Stimulated activated CD8-positive, alpha-beta memory T cell treated with anti-CD3 and anti-CD28 coated beads, Interleukin-15, amount 100 ng/mL, for 1 hour (primary cell): Measurements from ENCODE around the gene GPR173.

Source experiments
- DNase-seq: peaks from one replicate; pipeline ENCODE4 v3.0.0-alpha.2; 2020; ENCODE audit warnings: low read depth

The GPR173 gene, protein sequence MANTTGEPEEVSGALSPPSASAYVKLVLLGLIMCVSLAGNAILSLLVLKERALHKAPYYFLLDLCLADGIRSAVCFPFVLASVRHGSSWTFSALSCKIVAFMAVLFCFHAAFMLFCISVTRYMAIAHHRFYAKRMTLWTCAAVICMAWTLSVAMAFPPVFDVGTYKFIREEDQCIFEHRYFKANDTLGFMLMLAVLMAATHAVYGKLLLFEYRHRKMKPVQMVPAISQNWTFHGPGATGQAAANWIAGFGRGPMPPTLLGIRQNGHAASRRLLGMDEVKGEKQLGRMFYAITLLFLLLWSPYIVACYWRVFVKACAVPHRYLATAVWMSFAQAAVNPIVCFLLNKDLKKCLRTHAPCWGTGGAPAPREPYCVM

DNA sequence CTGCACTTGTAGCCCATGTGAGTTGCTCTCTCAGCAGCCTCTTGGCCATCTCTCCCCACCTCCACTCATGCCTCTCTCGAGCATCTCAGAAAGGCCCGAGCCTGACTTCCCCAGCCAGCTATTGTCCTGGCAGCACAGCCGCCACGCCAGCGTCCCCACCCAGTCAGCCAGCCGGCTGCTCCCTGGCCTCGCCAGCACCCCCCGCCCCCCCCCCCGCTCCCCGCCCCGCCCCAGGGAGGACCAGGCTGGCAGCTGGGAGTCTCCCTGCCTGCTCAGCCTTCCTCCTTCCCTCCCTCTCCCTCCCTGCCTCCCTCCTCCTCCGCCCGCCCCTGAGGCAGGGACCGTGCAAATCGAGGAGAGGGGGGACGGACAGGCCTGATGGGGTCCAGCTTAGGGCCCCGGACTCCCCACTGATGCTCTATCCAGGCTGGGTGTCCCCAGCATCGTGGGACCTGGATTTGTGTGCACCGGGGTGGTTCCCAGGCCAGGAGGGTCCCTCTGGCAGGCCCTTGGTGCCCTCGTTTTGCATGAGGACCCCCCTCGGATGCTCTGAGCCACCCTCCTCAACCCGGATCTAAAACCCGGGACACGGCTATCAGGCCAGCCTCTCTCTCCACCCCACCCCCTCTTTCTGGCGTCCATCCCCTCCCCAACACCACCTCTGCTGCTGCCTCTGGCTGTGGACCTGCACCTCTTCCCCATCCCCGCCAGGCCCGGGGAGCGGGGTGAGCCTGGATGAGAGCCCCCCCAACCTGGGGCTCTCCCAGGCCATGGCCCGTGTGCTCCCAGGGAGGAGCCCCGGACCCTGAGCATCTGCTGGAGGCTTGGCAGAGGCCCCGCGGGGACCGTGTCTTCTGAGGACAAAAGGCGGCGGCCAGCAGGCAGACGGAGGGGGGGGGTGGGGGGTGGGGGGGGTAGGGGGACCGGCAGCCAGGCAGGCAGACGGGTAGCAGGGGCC is at the start of gene GPR173:
TSS of gene GPR173 (plus strand) at position 621 of the 958 bp plus-strand sequence. CDS start 27,833 bp downstream, outside the sequence.
- DNase-seq: no peak

DNA sequence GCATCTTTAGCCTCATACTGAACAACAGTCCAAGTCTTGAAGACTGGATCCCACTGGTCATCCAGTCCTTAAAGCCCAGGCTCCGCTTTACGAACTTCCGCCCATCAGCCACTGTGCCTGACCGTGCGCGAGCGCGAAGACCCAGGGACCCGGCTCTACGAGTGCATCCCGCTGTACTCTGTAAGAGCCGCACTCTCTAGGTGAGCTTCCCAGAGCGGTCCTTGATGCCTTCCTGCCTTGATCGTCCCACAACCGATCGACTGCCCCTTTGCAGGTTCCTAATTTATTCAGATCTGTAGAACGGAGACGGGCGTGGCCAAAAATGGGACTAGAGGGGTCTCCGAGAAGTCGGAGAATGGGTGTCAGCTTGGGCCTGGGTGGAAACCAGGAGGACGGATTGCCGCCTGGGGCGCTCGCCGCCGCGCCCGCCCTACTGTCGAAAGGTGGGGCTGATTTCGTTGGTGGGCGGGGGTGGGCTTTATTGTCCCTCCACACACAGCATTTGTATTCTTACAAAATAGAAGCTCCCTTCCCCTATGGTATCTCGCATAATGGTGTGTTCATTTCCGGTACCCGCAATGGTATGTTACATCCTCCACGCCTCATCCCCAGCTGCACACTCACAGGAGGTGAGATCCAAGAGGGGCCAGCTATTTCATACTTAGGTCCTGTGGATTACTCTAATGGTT is 48.0 kb upstream of the GPR173 start:
- DNase-seq: no peak

DNA sequence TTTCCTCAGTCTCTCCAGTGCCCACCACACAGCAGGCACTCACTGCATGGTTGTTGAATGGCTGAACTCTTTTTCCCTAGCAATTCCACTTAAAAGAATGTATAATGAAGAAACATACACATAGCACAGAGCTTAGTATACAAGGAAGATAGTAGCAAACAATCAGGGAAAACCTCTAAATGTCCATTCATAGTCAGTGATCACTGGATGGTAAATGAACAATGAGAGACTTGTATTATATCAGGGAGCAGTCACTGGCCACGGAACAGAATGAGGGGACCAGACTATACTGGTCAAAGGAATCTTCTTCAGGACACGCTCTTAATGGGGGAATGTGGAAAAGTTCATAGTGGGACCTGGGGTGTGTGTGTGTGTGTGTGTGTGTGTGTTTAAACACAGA is 46.6 kb upstream of the GPR173 start:
- no peak for DNase-seq

DNA sequence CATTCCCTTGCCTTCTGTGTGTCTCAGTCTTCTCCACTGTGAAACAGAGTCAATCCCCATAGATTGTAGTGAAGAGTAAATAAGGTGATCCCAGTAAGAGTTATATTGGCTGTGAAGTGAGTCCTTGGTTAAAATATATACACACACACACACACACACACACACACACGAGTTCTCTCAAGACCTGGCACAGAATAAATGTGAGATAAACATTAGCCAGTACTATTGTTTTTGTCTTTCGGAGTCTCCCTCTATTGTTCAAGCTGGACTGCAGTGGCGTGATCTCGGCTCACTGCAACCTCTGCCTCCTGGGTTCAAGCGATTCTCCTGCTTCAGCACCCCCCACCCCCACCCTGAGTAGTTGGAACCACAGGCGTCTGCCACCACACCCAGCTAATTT is 45.5 kb upstream of the GPR173 start:
- DNase-seq: no peak

DNA sequence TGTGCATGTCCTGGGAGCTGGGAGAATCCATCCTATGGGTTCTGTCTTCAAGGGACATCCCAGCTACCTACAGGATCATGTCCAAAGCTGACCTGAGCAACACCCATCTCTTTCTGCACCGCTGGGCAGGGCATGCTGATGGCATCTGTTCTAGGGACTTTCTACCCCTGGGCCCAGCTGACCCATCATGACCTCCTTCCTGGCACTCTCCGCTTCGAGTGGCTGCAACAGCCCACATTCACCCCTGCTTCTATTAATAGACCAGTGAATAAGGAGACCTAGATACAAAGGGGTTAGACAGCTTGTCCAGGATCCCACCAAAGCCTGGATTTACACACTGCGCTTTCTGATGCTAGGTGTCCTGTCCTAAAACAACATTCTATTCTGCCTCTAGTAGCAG is 44.6 kb upstream of the GPR173 start:
- DNase-seq: no peak

DNA sequence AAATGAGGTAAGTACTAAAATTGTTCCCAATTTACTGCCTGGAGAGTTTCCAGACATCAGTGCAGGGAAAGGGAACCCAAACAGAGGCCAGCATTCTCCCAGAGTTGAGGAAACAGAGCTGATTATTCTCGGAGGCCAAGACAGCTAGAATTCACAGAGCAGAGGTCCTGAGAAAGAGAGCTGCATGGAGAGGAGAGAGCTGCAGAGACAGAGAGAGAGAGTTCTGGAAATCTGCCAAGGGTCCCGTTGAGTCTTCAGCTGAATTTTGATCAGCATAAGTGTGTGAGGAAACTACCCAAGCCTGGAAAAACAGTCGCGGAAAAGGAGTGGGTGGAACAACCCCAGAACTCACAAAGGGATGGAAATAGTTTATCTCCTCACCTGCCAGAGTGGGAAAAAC is 43.8 kb upstream of the GPR173 start:
- no peak for DNase-seq

DNA sequence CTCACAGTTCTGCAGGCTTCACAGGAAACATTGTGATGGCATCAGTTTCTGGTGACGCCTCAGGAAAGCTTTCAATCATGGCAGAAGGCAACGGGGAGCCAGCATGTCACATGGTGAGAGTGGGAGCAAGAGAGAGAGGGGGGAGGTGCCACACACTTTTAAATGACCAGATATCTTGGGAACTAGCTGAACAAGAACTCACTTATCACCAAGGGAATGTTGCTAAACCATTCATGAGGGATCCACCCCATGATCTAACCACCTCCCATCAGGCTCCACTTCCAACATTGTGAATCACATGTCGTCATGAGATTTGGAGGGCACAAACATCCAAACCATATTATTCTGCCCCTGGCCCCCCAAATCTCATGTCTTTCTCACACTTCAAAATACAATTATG is 43.3 kb upstream of the GPR173 start:
- DNase-seq: no peak

DNA sequence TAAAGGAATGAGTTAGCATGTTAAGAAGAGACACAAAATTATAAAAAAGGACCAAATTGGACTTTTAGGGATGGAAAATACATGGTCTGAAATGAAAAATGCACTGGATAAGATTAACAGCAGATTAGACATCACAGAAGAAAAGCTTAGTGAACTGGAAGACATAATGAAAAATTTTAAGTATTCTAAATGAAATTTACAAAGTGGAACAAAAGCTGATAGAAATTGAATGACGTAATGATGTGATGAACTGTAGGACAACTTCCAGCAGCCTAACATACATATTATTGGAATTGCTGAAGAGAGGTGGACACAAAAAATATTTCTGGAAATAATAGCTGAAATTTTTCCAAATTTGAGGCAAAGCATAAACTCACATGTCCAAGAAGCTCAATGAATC is 39.6 kb upstream of the GPR173 start:
- no peak for DNase-seq

DNA sequence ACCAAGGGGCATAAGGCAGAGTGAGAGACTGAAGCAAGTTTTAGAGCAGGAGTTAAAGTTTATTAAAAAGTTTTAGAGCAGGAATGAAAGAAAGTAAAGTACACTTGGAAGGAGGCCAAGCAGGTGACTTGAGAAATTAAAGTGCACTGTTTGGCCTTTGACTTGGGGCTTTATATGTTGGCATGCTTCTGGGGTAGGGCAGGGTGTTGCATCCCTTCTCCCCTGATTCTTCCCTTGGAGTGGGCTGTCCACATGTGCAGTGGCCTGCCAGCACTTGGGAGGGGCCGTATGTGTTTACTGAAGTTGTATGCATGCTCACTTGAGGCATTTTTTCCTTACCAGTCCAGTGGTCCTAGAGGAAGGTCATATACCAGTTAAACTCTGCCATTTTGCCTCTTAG is 35.3 kb upstream of the GPR173 start:
- no peak for DNase-seq

DNA sequence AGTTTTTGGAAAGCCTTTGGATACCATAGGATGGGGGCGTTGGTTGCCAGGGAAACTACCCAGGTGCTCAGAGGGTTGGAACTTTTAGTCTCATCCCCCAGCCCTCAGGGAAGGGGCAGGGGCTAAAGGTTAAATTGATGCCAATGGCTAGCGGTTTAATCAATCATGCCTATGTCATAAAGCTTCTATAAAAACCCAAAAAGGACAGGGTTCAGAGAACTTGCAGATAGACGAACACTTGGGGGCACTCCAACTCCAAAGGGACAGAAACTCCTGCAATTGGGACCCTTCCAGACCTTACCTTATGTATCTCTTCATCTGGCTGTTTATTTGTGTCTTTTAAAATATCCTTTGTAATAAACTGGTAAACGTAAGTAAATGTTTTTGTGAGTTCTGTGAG is 30.0 kb upstream of the GPR173 start:
- DNase-seq: no peak

DNA sequence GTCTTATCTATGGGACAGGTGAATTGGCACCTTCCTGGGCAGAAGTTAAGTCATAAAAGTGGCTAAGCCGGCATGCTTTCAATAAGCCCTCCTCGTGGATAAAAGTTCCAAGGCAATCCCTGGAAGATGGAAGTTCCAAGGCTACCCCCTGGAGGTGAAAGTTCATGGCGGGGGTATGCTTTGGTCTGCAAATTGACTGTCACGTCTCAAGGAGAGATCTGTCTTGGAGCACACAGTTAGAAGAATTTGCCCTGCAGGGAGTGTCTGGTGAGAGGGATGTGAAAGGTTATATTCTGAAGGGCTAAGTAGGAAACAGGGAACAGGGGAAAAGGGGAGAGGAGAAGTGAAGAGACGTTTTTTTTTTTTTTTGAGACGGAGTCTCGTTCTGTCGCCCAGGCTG is 26.2 kb upstream of the GPR173 start:
- DNase-seq: no peak

DNA sequence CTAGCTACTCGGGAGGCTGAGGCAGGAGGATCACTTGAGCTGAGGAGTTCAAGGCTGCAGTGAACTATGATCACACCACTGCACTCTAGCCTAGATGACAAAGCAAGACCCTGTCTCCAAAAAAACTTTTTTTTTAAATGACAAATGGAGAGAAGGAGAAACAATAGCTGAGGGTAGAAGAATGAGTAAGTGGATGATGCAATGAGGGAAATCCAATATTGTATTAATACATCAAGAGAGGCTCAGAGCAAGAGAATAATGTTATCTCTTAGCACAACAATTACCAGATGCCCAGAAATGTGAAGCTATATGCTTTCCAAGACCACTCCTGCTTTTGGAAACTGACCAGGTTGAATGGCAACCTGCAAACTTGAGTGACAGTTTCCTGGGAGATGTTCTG is 19.9 kb upstream of the GPR173 start:
- no peak for DNase-seq

DNA sequence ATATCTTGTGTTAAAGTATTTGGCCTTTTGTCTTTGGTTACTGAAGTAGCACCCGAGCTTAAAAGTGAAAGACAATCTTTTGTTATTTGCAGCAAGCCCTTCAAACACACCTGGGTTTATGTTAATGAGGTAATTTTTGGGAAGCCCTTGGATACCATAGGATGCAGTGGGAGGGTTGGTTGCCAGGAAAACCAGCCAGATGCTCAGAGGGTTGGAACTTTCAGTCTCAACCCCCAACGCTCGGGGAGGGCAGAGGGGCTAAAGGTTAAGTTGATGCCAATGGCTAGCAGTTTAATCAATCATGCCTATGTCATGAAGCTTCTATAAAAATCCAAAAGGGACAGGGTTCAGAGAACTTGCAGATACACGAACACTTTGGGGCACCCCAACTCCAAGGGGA is 17.2 kb upstream of the GPR173 start:
- no peak for DNase-seq

DNA sequence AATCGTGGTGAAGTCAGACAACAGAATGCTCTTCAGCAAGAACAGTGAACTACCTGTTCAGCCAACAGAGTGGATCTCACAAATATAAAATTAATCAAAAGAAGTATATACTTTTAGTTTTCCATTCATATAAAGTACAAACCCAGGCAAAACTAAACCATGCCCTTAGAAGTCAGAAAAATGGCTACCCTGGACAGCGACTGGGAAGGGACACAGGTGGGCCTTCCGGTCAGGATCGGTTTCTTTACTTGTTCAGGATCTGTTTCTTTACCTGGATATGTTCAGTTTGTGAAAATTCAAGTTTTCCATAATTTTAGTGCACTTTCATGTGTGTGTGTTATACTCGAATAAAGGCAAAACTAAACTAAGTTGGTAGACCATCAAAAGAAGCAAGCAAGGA is 12.4 kb upstream of the GPR173 start:
- no peak for DNase-seq

DNA sequence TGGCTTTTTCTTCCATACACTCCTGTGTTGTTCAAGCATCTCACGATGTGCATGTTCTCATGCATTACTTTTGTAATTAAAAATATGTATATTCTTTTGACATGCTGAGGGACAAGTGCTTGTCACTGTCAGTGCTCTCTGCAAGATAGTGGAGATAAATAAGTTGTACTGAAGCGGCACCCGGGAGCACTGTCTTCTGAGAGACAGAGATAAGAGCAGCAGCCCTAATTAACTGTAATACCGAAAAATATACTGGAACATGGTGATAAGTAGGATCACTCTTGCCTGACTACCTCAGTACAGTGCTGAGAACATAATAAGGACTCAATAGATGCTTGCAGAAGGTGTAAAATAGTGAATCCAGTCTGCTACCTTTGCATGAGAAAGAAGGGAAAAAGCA is 9.4 kb upstream of the GPR173 start:
- no peak for DNase-seq

DNA sequence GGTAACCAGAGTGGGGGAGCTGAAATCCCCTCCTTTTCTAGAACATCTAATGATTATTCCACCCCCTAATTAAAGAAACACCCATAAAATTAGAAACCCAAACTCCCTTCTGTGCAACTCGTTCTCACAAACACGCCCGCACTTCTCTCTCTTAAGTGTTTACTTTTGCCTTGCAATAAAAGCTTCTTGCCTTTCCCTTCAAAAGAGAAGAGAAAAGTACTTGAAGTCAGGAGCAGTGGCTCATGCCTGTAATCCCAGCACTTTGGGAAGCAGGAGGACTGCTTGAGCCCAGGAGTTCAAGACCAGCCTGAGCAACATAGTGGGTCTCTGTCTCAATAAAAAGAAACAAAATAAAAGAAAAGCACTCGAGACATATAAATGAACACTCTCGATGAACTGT is 3.6 kb upstream of the GPR173 start:
- no peak for DNase-seq

DNA sequence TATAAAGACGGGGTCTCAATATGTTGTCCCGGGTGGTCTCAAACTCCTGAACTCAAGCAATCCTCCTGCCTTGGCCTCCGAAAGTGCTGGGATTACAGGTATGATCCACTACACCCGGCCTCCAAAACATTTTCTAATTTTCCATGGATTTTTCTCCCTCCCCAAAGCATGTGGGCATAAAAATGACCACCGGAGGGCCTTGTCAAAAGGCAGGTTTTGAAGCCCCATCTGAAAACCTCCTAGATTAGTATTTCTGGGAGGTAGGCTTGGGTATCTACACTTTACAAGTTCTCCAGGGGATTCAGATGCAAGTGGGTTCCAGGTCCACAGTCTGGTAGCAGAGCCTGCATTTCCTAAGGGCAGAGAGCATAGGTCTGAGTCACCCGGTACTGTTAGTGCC is 1.4 kb upstream of the GPR173 start:
- no peak for DNase-seq

DNA sequence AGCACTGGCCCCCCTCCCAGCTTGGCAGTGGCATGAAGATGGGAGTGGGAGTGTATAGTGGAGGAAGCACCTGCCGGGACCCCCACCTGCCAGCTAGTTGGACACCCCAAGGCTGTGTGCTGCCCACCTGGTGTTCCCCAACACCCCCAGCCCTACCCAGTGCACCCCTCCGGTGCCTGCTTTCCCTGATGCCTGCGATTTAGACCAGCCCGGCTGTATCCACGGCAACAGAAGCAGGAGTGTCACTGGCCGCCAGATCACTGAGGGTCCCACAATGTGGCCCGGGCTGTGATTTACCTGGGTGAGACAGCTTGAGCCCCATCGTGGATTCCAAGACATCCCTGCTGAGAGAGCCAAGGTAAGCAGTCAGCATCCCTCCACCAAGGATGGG is 533 bp downstream of the GPR173 start:
- DNase-seq: no peak

DNA sequence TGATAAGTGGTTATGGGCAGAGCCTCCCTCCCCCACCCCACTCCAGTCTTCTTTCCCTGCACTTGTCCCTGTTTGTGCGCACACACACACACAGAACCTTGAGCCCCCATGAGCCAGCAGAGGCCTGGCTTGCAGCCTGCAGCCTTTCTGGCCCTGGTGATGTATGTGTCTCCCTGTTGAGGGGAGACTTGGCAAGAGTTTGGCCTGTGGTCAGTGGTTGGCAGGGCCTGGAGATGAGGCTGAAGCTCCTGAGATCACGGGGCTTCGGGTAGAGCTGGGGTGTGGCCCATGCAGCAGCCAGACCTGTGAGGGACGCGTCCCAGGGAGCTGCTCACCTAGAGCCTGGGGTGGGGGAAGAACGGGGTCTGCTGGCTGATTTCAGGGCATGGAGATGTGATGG is 2.3 kb downstream of the GPR173 start:
- DNase-seq: no peak

DNA sequence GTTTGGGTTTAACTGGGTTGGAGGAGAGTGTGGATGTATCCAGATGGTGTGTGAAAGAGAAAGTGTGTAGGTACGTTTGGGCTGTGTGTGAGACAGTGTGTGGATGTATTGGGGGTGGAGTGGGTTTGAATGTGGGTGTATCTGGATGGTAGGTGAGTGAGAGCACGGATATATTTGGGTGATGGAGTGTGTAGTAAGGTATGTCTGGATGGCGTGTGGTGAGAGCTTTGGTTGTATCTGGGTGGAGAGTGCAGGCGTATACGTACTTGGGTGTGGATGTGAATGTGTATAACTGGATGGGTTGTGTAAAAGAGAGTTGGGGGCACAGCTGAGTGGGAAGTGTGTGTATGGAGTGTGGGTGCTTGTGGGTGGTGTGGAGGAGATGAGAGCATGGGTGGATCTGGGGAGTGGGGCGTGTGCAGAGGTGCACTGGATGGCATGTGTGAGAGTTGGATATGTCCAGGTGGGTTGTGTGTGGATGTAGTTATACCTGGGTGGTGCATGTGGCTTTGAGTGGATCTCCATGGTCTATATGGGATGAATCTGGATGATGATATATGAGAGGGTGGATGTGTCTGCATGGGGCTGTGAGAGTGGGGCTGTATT is 6.8 kb downstream of the GPR173 start:
- no peak for DNase-seq

DNA sequence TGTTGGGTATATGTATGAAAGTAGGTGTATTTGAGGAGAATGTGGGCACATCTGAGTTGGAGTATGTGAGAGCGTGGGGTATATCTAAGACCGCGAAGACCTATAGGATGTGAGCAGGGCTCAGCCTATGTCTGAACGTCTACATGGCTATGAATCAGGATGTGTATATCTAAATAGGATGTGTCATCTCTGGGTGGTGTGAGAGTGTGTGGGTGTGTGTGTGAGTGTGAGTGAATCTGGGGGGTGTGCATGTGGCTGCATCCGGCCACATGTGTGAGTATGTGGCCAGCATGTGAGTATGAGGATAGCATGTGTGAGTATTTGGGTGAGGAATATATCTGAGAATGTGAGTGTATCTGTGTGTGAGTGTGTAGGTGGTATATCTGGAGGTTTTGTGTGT is 7.7 kb downstream of the GPR173 start:
- no peak for DNase-seq

DNA sequence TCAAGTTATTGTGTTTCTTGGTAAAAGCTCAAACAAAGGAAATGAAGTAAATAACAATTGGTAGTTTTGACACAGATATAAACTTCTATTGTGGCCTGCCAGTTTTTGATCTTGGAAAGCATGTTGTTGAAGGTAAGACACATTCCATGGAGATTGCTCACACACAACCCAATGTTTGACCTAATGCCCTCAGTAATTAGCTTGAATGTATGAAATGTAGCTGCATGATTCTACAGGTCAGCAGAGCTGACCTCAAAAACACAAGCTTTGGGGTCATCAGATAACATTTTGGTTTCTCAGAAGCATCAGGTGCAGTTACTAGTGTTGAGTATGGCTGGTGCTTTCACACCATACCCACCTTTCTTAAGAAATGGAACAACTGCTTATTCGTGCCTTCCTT is 16.5 kb downstream of the GPR173 start:
- DNase-seq: no peak
